ENCODE data around the gene TTC39A.

TTC39A gene

DNA sequence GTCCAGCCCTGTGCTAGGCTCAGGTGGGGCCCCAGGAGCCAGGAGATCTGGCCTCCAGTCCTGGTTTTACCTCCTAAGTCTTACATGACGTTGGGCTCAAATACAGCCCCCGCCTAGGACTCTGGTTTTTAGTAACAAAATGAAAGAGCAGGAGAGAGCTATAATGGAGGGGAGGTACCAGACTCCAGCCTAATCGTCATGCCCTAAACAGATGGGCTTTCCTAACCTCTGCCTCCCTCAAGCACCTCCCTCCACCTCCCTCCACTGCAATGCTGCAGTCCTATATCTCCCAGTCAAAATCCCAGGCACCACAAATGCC is 28.6 kb downstream of the TTC39A start:
- no peak for DNase-seq (ENCODE audit: extremely low read depth, low read depth)
- TF ChIP-seq, protein P1, sequence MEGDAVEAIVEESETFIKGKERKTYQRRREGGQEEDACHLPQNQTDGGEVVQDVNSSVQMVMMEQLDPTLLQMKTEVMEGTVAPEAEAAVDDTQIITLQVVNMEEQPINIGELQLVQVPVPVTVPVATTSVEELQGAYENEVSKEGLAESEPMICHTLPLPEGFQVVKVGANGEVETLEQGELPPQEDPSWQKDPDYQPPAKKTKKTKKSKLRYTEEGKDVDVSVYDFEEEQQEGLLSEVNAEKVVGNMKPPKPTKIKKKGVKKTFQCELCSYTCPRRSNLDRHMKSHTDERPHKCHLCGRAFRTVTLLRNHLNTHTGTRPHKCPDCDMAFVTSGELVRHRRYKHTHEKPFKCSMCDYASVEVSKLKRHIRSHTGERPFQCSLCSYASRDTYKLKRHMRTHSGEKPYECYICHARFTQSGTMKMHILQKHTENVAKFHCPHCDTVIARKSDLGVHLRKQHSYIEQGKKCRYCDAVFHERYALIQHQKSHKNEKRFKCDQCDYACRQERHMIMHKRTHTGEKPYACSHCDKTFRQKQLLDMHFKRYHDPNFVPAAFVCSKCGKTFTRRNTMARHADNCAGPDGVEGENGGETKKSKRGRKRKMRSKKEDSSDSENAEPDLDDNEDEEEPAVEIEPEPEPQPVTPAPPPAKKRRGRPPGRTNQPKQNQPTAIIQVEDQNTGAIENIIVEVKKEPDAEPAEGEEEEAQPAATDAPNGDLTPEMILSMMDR (IDR thresholded peaks at IDR 0.05; ENCODE audit: low read depth, low read length) = no peak

DNA sequence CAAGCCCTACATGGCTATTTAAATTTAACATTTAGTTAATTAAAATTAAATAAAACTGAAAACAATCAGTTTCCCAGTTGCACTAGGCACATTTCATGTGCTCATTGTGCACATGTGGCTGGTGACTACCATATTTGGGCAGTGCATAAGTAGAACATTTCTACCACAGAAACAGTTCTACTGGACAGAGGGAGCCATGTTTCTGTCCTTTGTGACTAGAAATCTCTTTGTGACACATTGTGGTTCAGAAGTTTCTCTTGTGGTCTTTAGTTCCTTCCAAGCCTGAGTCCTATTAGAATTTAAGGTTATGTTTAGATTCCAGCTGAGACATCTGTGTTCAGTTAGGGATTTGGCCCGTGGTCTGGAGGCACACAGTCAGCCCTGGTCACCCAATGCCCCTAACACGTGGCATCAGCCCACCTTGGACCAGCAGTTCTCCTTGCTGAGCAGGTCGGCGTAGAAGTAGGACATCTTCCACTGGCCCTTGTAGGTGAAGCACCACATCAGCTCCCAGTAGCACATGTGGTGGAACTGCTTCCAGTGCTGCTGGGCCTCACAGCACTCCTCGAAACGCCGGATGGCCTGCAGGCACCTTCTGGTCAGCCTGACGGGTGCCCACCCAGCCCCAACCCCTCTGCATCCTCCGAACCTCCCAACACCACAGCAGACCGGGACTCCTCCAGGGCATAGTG is 29.1 kb downstream of the TTC39A start:
- DNase-seq (ENCODE audit: extremely low read depth, low read depth) = no peak
- TF ChIP-seq, protein P1 (IDR thresholded peaks at IDR 0.05; ENCODE audit: low read depth, low read length) = no peak

DNA sequence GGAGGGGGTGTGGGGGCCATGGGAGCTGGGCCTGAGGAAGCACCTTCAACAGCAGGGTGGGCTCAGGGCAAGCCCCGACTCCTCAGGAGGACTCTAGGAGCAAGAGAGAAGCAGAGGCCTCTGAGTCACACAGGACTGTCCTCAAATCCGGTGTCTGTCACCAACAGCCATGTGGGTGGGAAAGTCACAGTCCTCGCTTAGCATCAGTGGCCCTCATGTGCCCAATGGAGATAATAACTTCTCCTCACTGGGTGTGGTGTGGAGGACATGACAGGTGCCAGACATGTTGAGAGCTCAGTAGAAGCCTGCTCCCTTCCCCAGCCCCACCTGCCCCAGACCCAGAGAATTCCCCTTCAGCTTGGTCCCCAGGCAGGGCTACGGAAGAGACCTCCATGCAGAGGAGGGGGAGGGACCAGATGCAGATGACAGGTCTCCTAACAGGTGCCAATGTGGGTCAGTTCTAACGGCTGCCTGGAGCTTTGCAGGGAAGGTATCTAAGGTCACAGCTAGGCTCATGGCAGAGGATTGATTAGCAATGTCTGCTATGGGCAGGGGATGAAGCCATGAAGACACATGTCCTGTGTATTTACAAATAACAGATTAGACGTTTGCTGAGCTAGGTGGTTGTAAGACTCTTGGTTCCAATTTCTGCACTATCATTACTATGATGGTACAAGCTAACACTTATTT is 30.2 kb downstream of the TTC39A start:
- DNase-seq (ENCODE audit: extremely low read depth, low read depth) = no peak
- TF ChIP-seq, protein P1 (IDR thresholded peaks at IDR 0.05; ENCODE audit: low read depth, low read length) = no peak

DNA sequence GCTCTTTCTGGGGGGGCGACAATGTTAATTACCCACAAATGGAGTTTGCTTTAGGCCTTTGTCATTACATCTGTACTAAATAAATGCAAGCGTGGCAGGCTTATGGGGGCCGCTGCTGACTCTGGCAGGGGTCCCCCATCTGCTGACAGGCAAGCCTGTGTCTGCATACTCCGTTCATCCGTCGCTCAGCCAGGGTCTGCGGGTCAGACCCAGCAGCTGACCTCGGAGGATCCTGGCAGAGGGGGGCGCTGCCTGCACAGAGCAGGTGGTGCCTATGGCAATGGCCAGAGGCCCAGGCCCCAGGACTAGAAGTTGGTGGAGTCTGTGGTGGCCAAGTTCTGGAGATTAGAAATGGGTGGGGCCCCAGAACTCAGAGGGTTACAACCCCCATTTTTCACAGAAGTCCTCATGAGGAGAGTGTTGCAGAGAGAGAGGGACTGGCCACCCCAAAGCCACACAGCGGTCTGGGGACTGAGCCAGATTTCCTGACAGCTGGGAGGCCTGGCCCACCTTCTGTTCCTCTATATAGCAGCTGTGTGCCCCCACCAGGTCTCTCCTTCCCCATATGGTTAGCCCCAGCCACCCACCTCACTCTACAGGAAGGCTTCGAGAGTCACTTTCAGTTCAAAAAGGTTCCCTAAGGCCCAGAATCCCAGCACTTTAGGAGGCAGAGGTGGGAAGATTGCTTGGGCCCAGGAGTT is 31.0 kb downstream of the TTC39A start:
- TF ChIP-seq, protein P1 (IDR thresholded peaks at IDR 0.05; ENCODE audit: low read depth, low read length) = no peak

DNA sequence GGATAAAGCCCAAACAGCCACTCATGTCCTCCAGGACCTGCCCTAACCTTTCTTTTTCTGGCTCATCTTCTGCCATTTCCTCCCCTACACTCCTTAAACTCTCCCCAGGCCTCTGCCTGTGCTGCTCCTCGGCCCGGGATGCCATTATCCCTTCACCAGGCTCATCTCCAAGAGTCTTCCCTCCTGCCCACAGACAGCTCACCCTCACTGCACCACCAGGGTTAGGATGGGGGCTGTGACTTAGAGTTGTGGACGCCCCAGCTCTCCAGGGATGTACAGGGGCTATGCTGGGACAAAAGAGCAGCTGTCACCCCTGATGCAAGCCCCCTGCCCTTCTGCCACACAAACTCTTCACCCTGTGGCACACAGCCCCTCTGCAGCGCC is 32.0 kb downstream of the TTC39A start:
- no peak for DNase-seq (ENCODE audit: extremely low read depth, low read depth)
- TF ChIP-seq, protein P1 (IDR thresholded peaks at IDR 0.05; ENCODE audit: low read depth, low read length) = no peak

More for the DNA sequence above, 31.0 kb downstream of the TTC39A start:
- no peak for DNase-seq (ENCODE audit: extremely low read depth, low read depth)

DNA sequence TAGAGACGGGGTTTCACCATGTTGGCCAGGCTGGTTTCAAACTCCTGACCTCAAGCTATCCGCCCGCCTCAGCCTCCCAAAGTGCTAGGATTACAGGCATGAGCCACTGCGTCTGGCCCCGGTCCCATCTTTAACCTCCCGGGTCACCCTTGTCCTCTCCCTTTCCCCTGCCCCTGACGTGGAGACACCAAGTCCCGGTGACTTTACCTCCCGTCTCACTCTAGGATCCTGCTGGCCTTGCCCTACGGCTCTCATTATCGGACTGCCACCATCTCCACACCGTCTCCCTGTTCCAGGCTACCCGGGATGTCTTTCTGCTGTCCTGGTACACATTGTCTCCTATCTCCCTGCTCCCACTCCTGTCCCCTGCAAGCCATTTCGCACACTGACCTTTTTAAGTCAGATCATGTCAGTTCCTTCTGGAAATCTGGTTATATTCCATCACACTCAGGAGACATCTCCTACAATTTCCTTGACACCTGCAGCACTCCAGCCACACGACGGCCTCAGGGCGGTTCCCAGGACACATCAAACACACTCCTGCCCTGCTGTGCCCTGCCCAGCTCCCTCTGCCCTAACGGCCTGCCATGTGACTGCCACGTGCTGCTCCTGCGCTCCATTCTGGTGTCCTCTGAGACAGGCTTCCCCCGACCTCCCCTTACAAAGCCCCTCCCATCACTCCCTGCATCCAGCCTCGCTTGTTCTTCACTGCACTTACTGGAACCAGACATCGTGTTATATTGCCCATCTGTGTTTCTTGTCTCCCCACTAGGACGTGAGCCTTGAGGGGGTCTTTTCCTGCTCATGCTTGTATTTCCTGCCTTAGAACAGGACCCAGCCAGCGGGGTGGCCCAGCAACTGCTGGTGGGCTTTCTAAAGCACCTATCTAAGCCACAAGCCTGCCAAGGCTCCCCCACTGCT is 32.7 kb downstream of the TTC39A start:
- DNase-seq (ENCODE audit: extremely low read depth, low read depth) = no peak
- TF ChIP-seq, protein P1 (IDR thresholded peaks at IDR 0.05; ENCODE audit: low read depth, low read length) = no peak

All from AG09319 (cell line).